ENCODE data around the gene KLHL12. TPM values are rescaled to one million over a fixed set of nuclear protein-coding genes. Genes with fewer than 3 reads are reported as not detected.

KLHL12 gene
- total RNA-seq, result 10 to 100 TPM; 15.6 to 28.0 (median 24.5) TPM
- 10 to 100 TPM; 12.1 to 18.3 TPM for polyA plus RNA-seq
- 41.7 reads per million, percentile 67 among the genes with 10 or more reads in this experiment for total RNA-seq

DNA sequence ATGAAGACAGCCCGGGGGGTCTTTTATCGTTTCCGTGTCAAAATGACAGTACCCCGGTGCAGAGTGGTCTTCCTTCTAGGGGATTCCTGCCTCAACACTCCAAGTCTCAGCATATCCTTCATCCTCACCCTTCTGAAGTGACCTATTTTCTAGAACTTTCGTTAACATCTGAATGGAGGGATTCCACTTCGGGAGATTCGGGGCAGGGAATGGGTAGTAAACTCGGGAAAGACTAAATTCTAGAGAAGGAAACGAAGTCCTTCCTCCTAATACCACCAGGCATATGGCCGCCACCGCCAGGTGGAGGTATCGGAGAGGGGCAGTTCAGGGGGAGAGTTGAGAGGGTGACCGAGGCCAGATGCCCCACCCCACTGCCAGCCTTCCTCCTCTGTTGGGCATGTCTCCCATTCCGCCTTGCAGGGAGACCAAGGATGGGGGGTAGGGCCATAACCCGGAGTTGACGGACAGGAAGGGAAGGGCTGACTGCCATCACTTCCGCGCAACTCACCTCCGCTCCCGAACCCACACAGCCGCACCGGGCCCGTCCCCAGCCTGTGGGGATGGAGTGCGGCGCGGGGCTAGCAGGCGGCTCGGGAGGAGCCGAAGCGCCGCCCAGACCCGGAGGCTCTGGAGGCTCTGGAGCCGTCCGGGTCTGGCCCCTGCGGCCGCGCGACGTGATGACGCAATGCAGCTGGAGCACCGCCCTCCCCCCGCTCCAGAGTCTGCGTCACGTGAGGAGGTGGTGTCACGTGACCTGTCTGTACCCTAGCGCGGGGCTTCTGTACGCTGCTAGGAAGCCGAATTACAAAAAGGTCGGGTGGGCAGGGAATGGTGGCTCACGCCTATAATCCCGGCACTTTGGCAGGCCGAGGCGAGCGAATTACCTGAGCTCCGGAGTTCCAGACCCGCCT, at the start of gene KLHL12:
TSS of gene KLHL12 (minus strand) at position 654 of the 911 bp plus-strand sequence. CDS start 2,072 bp downstream, outside the sequence.
- peaks cover 17 to 41% (median 35%) of the 10 kb centered on the region in 7 donors for H3K4me1 Mint-ChIP-seq
- Histone ChIP-seq H3K36me3 (ENCODE audit: control insufficient read depth in 2 of 3, insufficient read depth in 3 of 3, low read length in 3 of 3) (peaks cover 0 to 21% (median 4%) of the 10 kb centered on the region in 3 experiments), H3K27ac (ENCODE audit: low read depth, low read length) (peak within 1 kb of the TSS; percentile 97), H3K4me1 (ENCODE audit: control insufficient read depth in 2 of 2, insufficient read depth in 2 of 2, low read length in 2 of 2) (peaks cover 19 to 26% of the 10 kb centered on the region in 2 donors), H3K9me3 (ENCODE audit: control insufficient read depth in 2 of 3, low read length in 3 of 3) (no peaks in the 10 kb centered on the region), H3K4me3 (ENCODE audit: low read length) (peak within 1 kb of the TSS; percentile 97), H3K27me3 (ENCODE audit: control insufficient read depth in 2 of 2, insufficient read depth in 2 of 2, low read length in 2 of 2) (no peaks in the 10 kb centered on the region)
- H3K27me3 Mint-ChIP-seq, result peaks cover 0 to 11% (median 0%) of the 10 kb centered on the region in 5 donors
- intact Hi-C loops (cut with micrococcal nuclease), result loop anchor here (1.0 to 2.0 kb wide), 10 partner anchors 31 to 579 kb away; partner anchors contain the start of genes ADIPOR1 (in 2 of the 2), CYB5R1 (in 2 of the 2), PCAT6 (in 2 of the 2) and PPFIA4 (in 2 of the 2)
- CTCF ChIA-PET, result interaction anchor here (0.6 to 1.2 kb wide), 6 partner anchors 35 to 1895 kb away, joined by 3 to 7 read pairs (median 4); partner anchors contain the start of gene TMEM183A
- peaks cover 0 to 9% (median 0%) of the 10 kb centered on the region in 5 donors for H3K36me3 Mint-ChIP-seq
- peak within 1 kb of the TSS; percentile 92 to 97 (median 94) for H3K27ac Mint-ChIP-seq
- peak within 1 kb of the TSS; percentile 90 to 96 (median 94) for H3K4me3 Mint-ChIP-seq
- POLR2A ChIA-PET, result interaction anchor here (0.6 to 2.5 kb wide), 10 partner anchors 17 to 100 kb away, joined by 3 to 21 read pairs (median 3); partner anchors contain the start of genes RABIF and TMEM183A
- DNase-seq (peak; percentile 88 to 95 (median 94)), ATAC-seq (peak; percentile 97)
- H3K9me3 Mint-ChIP-seq, result peaks cover 0 to 3% (median 0%) of the 10 kb centered on the region in 11 donors

GRCh38 chr1:202976633-202977032, 49.6 kb upstream of the KLHL12 start:
- Mint-ChIP-seq H3K4me1 (peaks cover 0 to 7% (median 0%) of the 10 kb centered on the region in 7 donors), H3K36me3 (no peaks in the 10 kb centered on the region), H3K4me3 (no peak overlapping the region), H3K9me3 (no peaks in the 10 kb centered on the region), H3K27ac (no peak overlapping the region), H3K27me3 (peaks cover 25 to 61% (median 28%) of the 10 kb centered on the region in 5 donors)
- no peaks in the 10 kb centered on the region for H3K9me3 ChIP-seq (ENCODE audit: control insufficient read depth in 2 of 3, low read length in 3 of 3)
- no peak overlapping the region for H3K4me3 ChIP-seq (ENCODE audit: low read length)
- DNase-seq (no peak), ATAC-seq (peak; percentile 27)
- peaks cover 0 to 5% of the 10 kb centered on the region in 2 donors for H3K27me3 ChIP-seq (ENCODE audit: control insufficient read depth in 2 of 2, insufficient read depth in 2 of 2, low read length in 2 of 2)
- POLR2A ChIA-PET, result interaction anchor here (0.6 kb wide), 1 partner anchor 298 kb away, joined by 5 read pairs; no protein-coding TSS in a partner anchor
- intact Hi-C loops (cut with micrococcal nuclease), result no loop called here
- CTCF ChIA-PET, result no interaction called here
- H3K36me3 ChIP-seq (ENCODE audit: control insufficient read depth in 2 of 3, insufficient read depth in 3 of 3, low read length in 3 of 3), result no peaks in the 10 kb centered on the region
- H3K27ac ChIP-seq (ENCODE audit: low read depth, low read length), result no peak overlapping the region
- H3K4me1 ChIP-seq (ENCODE audit: control insufficient read depth in 2 of 2, insufficient read depth in 2 of 2, low read length in 2 of 2), result no peaks in the 10 kb centered on the region

DNA sequence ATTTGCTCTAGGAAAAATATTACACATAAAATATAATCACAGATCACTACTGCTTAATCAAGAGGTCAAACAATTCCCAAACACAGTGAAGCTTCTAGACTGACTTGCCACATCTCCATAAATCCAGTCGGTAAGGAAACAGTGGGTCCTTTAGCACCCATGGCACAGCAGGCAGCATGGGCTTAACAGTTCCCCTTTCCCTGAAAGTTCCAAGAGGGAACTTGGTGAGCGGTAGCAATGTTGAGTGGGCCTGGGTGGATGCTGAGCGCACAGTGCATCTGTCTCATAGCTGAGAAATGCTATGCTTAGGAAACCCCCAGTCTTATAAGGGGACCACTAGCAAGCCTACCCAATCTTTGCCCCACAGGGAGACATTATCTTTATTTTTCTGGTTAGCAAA, 47.8 kb upstream of the KLHL12 start:
- no peak for DNase-seq
- Histone ChIP-seq H3K9me3 (ENCODE audit: control insufficient read depth in 2 of 3, low read length in 3 of 3) (no peaks in the 10 kb centered on the region), H3K4me1 (ENCODE audit: control insufficient read depth in 2 of 2, insufficient read depth in 2 of 2, low read length in 2 of 2) (no peaks in the 10 kb centered on the region), H3K27ac (ENCODE audit: low read depth, low read length) (no peak overlapping the region), H3K4me3 (ENCODE audit: low read length) (no peak overlapping the region), H3K27me3 (ENCODE audit: control insufficient read depth in 2 of 2, insufficient read depth in 2 of 2, low read length in 2 of 2) (peaks cover 0 to 5% of the 10 kb centered on the region in 2 donors), H3K36me3 (ENCODE audit: control insufficient read depth in 2 of 3, insufficient read depth in 3 of 3, low read length in 3 of 3) (no peaks in the 10 kb centered on the region)
- intact Hi-C loops (cut with micrococcal nuclease), result no loop called here
- Mint-ChIP-seq H3K27me3 (peaks cover 21 to 54% (median 22%) of the 10 kb centered on the region in 5 donors), H3K9me3 (no peaks in the 10 kb centered on the region), H3K4me1 (peaks cover 0 to 6% (median 0%) of the 10 kb centered on the region in 7 donors), H3K4me3 (no peak overlapping the region), H3K36me3 (no peaks in the 10 kb centered on the region), H3K27ac (no peak overlapping the region)
- ChIA-PET CTCF (no interaction called here), POLR2A (no interaction called here)
- no peak for ATAC-seq

GRCh38 chr1:202972046-202972445, 45.0 kb upstream of the KLHL12 start:
- Histone ChIP-seq H3K36me3 (ENCODE audit: control insufficient read depth in 2 of 3, insufficient read depth in 3 of 3, low read length in 3 of 3) (no peaks in the 10 kb centered on the region), H3K27me3 (ENCODE audit: control insufficient read depth in 2 of 2, insufficient read depth in 2 of 2, low read length in 2 of 2) (no peaks in the 10 kb centered on the region), H3K9me3 (ENCODE audit: control insufficient read depth in 2 of 3, low read length in 3 of 3) (no peaks in the 10 kb centered on the region), H3K4me1 (ENCODE audit: control insufficient read depth in 2 of 2, insufficient read depth in 2 of 2, low read length in 2 of 2) (peaks cover 10 to 20% of the 10 kb centered on the region in 2 donors), H3K4me3 (ENCODE audit: low read length) (no peak overlapping the region), H3K27ac (ENCODE audit: low read depth, low read length) (no peak overlapping the region)
- no peaks in the 10 kb centered on the region for H3K36me3 Mint-ChIP-seq
- DNase-seq, result no peak
- POLR2A ChIA-PET, result interaction anchor here (1.3 kb wide), 1 partner anchor 17 kb away, joined by 3 read pairs; no protein-coding TSS in a partner anchor
- intact Hi-C loops (cut with micrococcal nuclease), result no loop called here
- no peak overlapping the region for H3K4me3 Mint-ChIP-seq
- H3K27ac Mint-ChIP-seq, result no peak overlapping the region
- peaks cover 15 to 18% (median 17%) of the 10 kb centered on the region in 7 donors for H3K4me1 Mint-ChIP-seq
- no peak for ATAC-seq
- CTCF ChIA-PET, result no interaction called here
- peaks cover under 1 to 33% (median 4%) of the 10 kb centered on the region in 5 donors for H3K27me3 Mint-ChIP-seq
- H3K9me3 Mint-ChIP-seq, result no peaks in the 10 kb centered on the region

DNA sequence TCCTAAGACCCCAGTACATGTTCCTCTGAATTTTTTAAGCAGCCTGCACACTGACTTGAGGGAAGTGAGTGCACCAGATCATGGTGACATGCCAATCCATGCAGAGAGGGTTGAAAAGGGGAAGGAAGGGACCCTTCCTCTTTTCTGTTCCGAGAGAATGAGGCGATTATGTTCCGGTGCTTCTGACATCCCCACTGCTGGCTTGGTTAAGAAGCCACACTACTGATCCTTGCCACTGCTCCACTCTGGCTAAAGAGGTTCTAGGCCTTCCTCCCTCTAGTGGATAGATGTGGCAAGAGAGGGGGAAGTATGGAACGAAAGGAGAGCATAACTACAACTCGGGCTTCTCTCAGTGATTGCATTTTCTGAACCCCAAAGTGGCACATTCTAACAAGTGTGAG, 41.9 kb upstream of the KLHL12 start:
- Mint-ChIP-seq H3K4me1 (peaks cover 15 to 34% (median 27%) of the 10 kb centered on the region in 7 donors), H3K27me3 (peaks cover 0 to 15% (median 0%) of the 10 kb centered on the region in 5 donors), H3K27ac (peak overlapping the region in 8 of 9 donors; percentile 80 to 96 (median 94)), H3K36me3 (peaks cover 0 to 7% (median 0%) of the 10 kb centered on the region in 5 donors), H3K4me3 (peak overlapping the region in 9 of 10 donors; percentile 40 to 98 (median 94)), H3K9me3 (no peaks in the 10 kb centered on the region)
- peaks cover 14 to 20% of the 10 kb centered on the region in 2 donors for H3K4me1 ChIP-seq (ENCODE audit: control insufficient read depth in 2 of 2, insufficient read depth in 2 of 2, low read length in 2 of 2)
- peak; percentile 73 for ATAC-seq
- H3K9me3 ChIP-seq (ENCODE audit: control insufficient read depth in 2 of 3, low read length in 3 of 3), result no peaks in the 10 kb centered on the region
- H3K27me3 ChIP-seq (ENCODE audit: control insufficient read depth in 2 of 2, insufficient read depth in 2 of 2, low read length in 2 of 2), result no peaks in the 10 kb centered on the region
- peaks cover 0 to 13% (median 0%) of the 10 kb centered on the region in 3 experiments for H3K36me3 ChIP-seq (ENCODE audit: control insufficient read depth in 2 of 3, insufficient read depth in 3 of 3, low read length in 3 of 3)
- peak in 7 of 9 donors; percentile 24 to 64 (median 47) for DNase-seq
- H3K4me3 ChIP-seq (ENCODE audit: low read length), result no peak overlapping the region
- CTCF ChIA-PET, result no interaction called here
- intact Hi-C loops (cut with micrococcal nuclease), result loop anchor here (2.0 to 5.0 kb wide), 3 partner anchors 58 to 807 kb away; partner anchors contain the start of genes PPFIA4 (in 2 of the 2) and PTPN7 (in 1 of the 2)
- POLR2A ChIA-PET, result interaction anchor here (1.0 to 1.7 kb wide), 5 partner anchors 12 to 79 kb away, joined by 3 to 9 read pairs (median 4); partner anchors contain the start of gene TMEM183A
- H3K27ac ChIP-seq (ENCODE audit: low read depth, low read length), result peak overlapping the region; percentile 83

DNA sequence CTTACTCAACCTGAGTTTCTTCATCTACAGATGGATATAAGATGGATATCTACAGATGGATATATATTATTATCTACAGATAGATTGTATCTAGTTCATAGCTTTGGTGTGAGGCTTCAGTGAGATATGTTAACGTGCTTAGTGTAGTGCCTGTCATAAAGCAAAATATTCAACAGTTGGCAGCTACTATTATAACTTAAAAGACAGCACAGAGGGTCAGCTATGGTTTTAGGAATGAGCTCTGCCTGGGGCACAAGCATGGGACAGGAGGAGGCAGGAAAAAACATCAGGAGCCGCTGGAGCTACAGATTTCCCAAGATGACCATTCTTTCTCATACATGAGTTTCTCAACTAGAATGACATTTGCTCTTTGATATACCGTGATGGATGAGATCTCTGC, 41.3 kb upstream of the KLHL12 start:
- intact Hi-C loops (cut with micrococcal nuclease), result loop anchor here (2.0 to 5.0 kb wide), 3 partner anchors 58 to 806 kb away; partner anchors contain the start of genes PPFIA4 (in 2 of the 2) and PTPN7 (in 1 of the 2)
- peak overlapping the region in 8 of 9 donors; percentile 80 to 96 (median 94) for H3K27ac Mint-ChIP-seq
- ATAC-seq, result no peak
- Histone ChIP-seq H3K4me1 (ENCODE audit: control insufficient read depth in 2 of 2, insufficient read depth in 2 of 2, low read length in 2 of 2) (peaks cover 14 to 20% of the 10 kb centered on the region in 2 donors), H3K9me3 (ENCODE audit: control insufficient read depth in 2 of 3, low read length in 3 of 3) (no peaks in the 10 kb centered on the region), H3K27ac (ENCODE audit: low read depth, low read length) (peak overlapping the region; percentile 83), H3K4me3 (ENCODE audit: low read length) (peak overlapping the region; percentile 67), H3K27me3 (ENCODE audit: control insufficient read depth in 2 of 2, insufficient read depth in 2 of 2, low read length in 2 of 2) (no peaks in the 10 kb centered on the region), H3K36me3 (ENCODE audit: control insufficient read depth in 2 of 3, insufficient read depth in 3 of 3, low read length in 3 of 3) (peaks cover 0 to 19% (median 0%) of the 10 kb centered on the region in 3 experiments)
- peaks cover 0 to 10% (median 0%) of the 10 kb centered on the region in 5 donors for H3K27me3 Mint-ChIP-seq
- H3K4me3 Mint-ChIP-seq, result peak overlapping the region; percentile 90 to 98 (median 94)
- H3K4me1 Mint-ChIP-seq, result peaks cover 15 to 34% (median 27%) of the 10 kb centered on the region in 7 donors
- ChIA-PET POLR2A (interaction anchor here (0.5 to 1.7 kb wide), 13 partner anchors 10 to 1442 kb away, joined by 3 to 10 read pairs (median 4); partner anchors contain the start of genes ADIPOR1, KLHL12, RABIF and TMEM183A), CTCF (interaction anchor here (0.7 to 1.5 kb wide), 5 partner anchors 9 to 39 kb away, joined by 3 to 7 read pairs (median 6); partner anchors contain the start of gene TMEM183A)
- DNase-seq, result no peak
- peaks cover 0 to 11% (median 2%) of the 10 kb centered on the region in 5 donors for H3K36me3 Mint-ChIP-seq
- no peaks in the 10 kb centered on the region for H3K9me3 Mint-ChIP-seq
